Stimulated activated CD4-positive, alpha-beta T cell treated with anti-CD3 and anti-CD28 coated beads, Interleukin-12 subunit alpha, Interleukin-12 subunit beta, amount 100 ng/mL, for 48 hours (primary cell): Measurements from ENCODE around the gene CRIP3.
A peak's percentile ranks its signal among the peaks of the same experiment; 100 is the strongest.

ENCODE experiments used
- DNase-seq, 3 donors: peaks; one replicate each; pipeline ENCODE4 v3.0.0-alpha.2; 2020; ENCODE audit warnings: low read depth in 2 of 3, low spot score in 1 of 3

Gene CRIP3

GRCh38 chr6:43274916-43275597 lies 33.6 kb downstream of the CRIP3 start:
- no peak for DNase-seq

GRCh38 chr6:43274127-43274915 lies 34.3 kb downstream of the CRIP3 start:
- DNase-seq, result no peak

GRCh38 chr6:43273707-43274106 lies 34.9 kb downstream of the CRIP3 start:
- no peak for DNase-seq

- no peak for DNase-seq
Observed at GRCh38 chr6:43271944-43272343, 36.7 kb downstream of the CRIP3 start.

- DNase-seq, result no peak
Observed at GRCh38 chr6:43271103-43271815, 37.4 kb downstream of the CRIP3 start.

GRCh38 chr6:43269273-43270007 lies 39.2 kb downstream of the CRIP3 start:
- DNase-seq, result peak in 1 of 3 donors; percentile 23

- DNase-seq, result no peak
Observed at GRCh38 chr6:43268782-43269272, 39.8 kb downstream of the CRIP3 start.

GRCh38 chr6:43268355-43268700 lies 40.3 kb downstream of the CRIP3 start:
- no peak for DNase-seq

GRCh38 chr6:43267619-43268354 lies 40.8 kb downstream of the CRIP3 start:
- DNase-seq, result no peak

GRCh38 chr6:43265564-43265963 lies 43.1 kb downstream of the CRIP3 start:
- DNase-seq, result no peak

GRCh38 chr6:43264599-43265145 lies 44.0 kb downstream of the CRIP3 start:
- no peak for DNase-seq

- DNase-seq, result peak; percentile 61 to 71 (median 69)
Observed at GRCh38 chr6:43263314-43264178, 45.1 kb downstream of the CRIP3 start.

- DNase-seq, result no peak
Observed at GRCh38 chr6:43262780-43263313, 45.8 kb downstream of the CRIP3 start.

- DNase-seq, result no peak
Observed at GRCh38 chr6:43262000-43262779, 46.4 kb downstream of the CRIP3 start.

- no peak for DNase-seq
Observed at GRCh38 chr6:43261198-43261597, 47.4 kb downstream of the CRIP3 start.

- DNase-seq, result no peak
Observed at GRCh38 chr6:43260791-43261190, 47.8 kb downstream of the CRIP3 start.

GRCh38 chr6:43258807-43259686 lies 49.6 kb downstream of the CRIP3 start:
- DNase-seq, result no peak
